Fibroblast of lung (primary cell): ENCODE measurements around the gene TMEM190.

ENCODE experiments used
- EZH2 ChIP-seq: IDR thresholded peaks from 2 replicates; pipeline ENCODE4 v1.5.1; 2012; ENCODE audit warnings: low read length, control low read depth, mild to moderate bottlenecking; ENCODE audit errors: missing control alignments
- TF ChIP-seq, protein P1 (sequence below), 2 donors: IDR thresholded peaks in 1 of 2; conservative IDR thresholded peaks in 1 of 2; 1 replicate in 1 of 2; 2 replicates in 1 of 2; pipeline ENCODE4 v1.5.1; 2011 to 2012; ENCODE audit warnings: low read length in 2 of 2, control low read depth in 1 of 2, inconsistent platforms in 1 of 2, low read depth in 1 of 2, mild to moderate bottlenecking in 1 of 2

DNA sequence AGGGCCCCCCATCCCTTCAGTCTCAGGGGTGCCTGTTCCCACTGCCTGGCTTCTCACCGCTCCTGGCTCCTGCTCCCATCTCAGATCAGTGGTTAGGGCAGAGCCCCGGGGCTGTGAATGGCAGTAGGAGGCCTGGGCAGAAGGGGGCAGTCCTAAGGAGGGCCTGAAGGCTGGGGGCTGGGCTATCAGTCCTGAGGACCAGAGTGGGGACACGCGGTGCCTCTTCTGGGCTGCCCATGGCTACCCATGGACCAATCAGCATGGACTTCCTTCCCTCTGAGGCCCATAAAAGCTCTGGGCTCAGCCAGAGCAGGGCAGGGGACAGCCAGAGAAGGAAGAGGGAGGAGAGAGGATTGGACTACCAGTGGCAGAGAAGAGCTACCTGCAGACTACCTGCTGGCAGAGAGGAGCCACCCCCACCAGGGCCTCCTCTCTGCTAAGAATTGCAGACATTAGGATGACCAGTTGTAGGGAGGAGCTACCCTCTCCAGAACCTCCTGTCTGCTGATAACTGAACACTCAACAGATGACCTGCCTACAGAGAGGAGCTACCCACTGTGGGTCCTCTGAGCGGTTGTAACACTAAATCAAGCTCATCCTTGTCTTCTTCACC, 43.1 kb downstream of the TMEM190 start:
- TF ChIP-seq, protein P1, sequence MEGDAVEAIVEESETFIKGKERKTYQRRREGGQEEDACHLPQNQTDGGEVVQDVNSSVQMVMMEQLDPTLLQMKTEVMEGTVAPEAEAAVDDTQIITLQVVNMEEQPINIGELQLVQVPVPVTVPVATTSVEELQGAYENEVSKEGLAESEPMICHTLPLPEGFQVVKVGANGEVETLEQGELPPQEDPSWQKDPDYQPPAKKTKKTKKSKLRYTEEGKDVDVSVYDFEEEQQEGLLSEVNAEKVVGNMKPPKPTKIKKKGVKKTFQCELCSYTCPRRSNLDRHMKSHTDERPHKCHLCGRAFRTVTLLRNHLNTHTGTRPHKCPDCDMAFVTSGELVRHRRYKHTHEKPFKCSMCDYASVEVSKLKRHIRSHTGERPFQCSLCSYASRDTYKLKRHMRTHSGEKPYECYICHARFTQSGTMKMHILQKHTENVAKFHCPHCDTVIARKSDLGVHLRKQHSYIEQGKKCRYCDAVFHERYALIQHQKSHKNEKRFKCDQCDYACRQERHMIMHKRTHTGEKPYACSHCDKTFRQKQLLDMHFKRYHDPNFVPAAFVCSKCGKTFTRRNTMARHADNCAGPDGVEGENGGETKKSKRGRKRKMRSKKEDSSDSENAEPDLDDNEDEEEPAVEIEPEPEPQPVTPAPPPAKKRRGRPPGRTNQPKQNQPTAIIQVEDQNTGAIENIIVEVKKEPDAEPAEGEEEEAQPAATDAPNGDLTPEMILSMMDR (conservative IDR thresholded peaks at IDR 0.05 in 1 of 2, IDR thresholded peaks at IDR 0.05 in 1 of 2; ENCODE audit: low read depth in 1 of 2, low read length in 2 of 2) = no peak
- TF ChIP-seq EZH2 = no peak
